WERI-Rb-1 (cell line): ENCODE results near the gene SLC9A4.

Source experiments
- DNase-seq: peaks from one replicate; pipeline ENCODE4 v3.0.0-alpha.2; 2020
- H3K27ac ChIP-seq: fragments of 250-450 bp; sonication (Bioruptor Pico); 2 replicates; pipeline ENCODE4 v1.5.1; 2020; ENCODE audit warnings: mild to moderate bottlenecking, moderate library complexity
- H3K27me3 ChIP-seq: fragments of 250-450 bp; sonication (Bioruptor Pico); 2 replicates; pipeline ENCODE4 v1.5.1; 2021; ENCODE audit warnings: mild to moderate bottlenecking, low read depth, moderate library complexity; ENCODE audit not compliant: insufficient read depth, severe bottlenecking
- H3K36me3 ChIP-seq: fragments of 250-450 bp; sonication (Bioruptor Pico); 2 replicates; pipeline ENCODE4 v1.5.1; 2020; ENCODE audit warnings: mild to moderate bottlenecking, moderate library complexity
- H3K4me3 ChIP-seq: 2 replicates; pipeline ENCODE4 v1.5.1; 2011; ENCODE audit warnings: low read depth, mild to moderate bottlenecking, control low read depth, low read length
- H3K9me3 ChIP-seq: fragments of 250-450 bp; sonication (Bioruptor Pico); 2 replicates; pipeline ENCODE4 v1.5.1; 2021; ENCODE audit warnings: mild to moderate bottlenecking, moderate library complexity; ENCODE audit not compliant: severe bottlenecking
- CTCF ChIP-seq: IDR thresholded peaks from 2 replicates; pipeline ENCODE4 v1.5.1; 2011; ENCODE audit warnings: low read depth, mild to moderate bottlenecking, control low read depth, inconsistent platforms, low read length

SLC9A4 gene

GRCh38 chr2:102492006-102492405, 19.0 kb downstream of the SLC9A4 start:
- Histone ChIP-seq H3K4me3 (no peak overlapping the region), H3K27me3 (peaks cover 28% of the 10 kb centered on the region), H3K27ac (no peak overlapping the region), H3K36me3 (no peaks in the 10 kb centered on the region), H3K9me3 (no peaks in the 10 kb centered on the region)
- no peak for DNase-seq
- no peak for TF ChIP-seq CTCF

GRCh38 chr2:102494570-102494969, 21.5 kb downstream of the SLC9A4 start:
- no peaks in the 10 kb centered on the region for H3K36me3 ChIP-seq
- no peak overlapping the region for H3K4me3 ChIP-seq
- no peaks in the 10 kb centered on the region for H3K9me3 ChIP-seq
- peaks cover 26% of the 10 kb centered on the region for H3K27me3 ChIP-seq
- H3K27ac ChIP-seq, result no peak overlapping the region
- TF ChIP-seq CTCF, result no peak
- DNase-seq, result no peak

- no peaks in the 10 kb centered on the region for H3K36me3 ChIP-seq
- peaks cover 48% of the 10 kb centered on the region for H3K27me3 ChIP-seq
- no peak overlapping the region for H3K27ac ChIP-seq
- H3K9me3 ChIP-seq, result no peaks in the 10 kb centered on the region
- TF ChIP-seq CTCF, result no peak
- no peak for DNase-seq
- H3K4me3 ChIP-seq, result no peak overlapping the region
Measured at GRCh38 chr2:102498414-102498813, 25.4 kb downstream of the SLC9A4 start.

- DNase-seq, result no peak
- H3K9me3 ChIP-seq, result no peaks in the 10 kb centered on the region
- H3K27me3 ChIP-seq, result peaks cover 60% of the 10 kb centered on the region
- H3K36me3 ChIP-seq, result no peaks in the 10 kb centered on the region
- no peak overlapping the region for H3K27ac ChIP-seq
- no peak overlapping the region for H3K4me3 ChIP-seq
- TF ChIP-seq CTCF, result no peak
Measured at GRCh38 chr2:102499558-102499957, 26.5 kb downstream of the SLC9A4 start.

- no peak overlapping the region for H3K27ac ChIP-seq
- TF ChIP-seq CTCF, result no peak
- H3K36me3 ChIP-seq, result no peaks in the 10 kb centered on the region
- no peaks in the 10 kb centered on the region for H3K9me3 ChIP-seq
- peaks cover 61% of the 10 kb centered on the region for H3K27me3 ChIP-seq
- H3K4me3 ChIP-seq, result no peak overlapping the region
- DNase-seq, result no peak
Measured at GRCh38 chr2:102502576-102502975, 29.6 kb downstream of the SLC9A4 start.

GRCh38 chr2:102504833-102505232, 31.8 kb downstream of the SLC9A4 start:
- Histone ChIP-seq H3K27ac (no peak overlapping the region), H3K27me3 (peaks cover 44% of the 10 kb centered on the region), H3K9me3 (peaks cover 14% of the 10 kb centered on the region), H3K4me3 (no peak overlapping the region), H3K36me3 (no peaks in the 10 kb centered on the region)
- TF ChIP-seq CTCF, result no peak
- DNase-seq, result no peak
